NCI-H460 (cell line): Measurements from ENCODE around the gene TRPT1. TPM values are rescaled to one million over a fixed set of nuclear protein-coding genes. Genes with fewer than 3 reads are reported as not detected.

Experiments used
- DNase-seq: peaks from one replicate; pipeline ENCODE4 v3.0.0-alpha.2; 2016; ENCODE audit warnings: low read depth; ENCODE audit errors: extremely low read depth
- polyA plus RNA-seq: library from polyadenylated mRNA; depleted of rRNA; stranded (reverse); fragments of >200 nt; gene quantifications from 2 replicates; pipeline ENCODE4 v1.2.3, GENCODE V29; 2014; cell fraction: nucleus; rRNA removed
- total RNA-seq: library from RNA; depleted of rRNA; stranded (reverse); fragments of >200 nt; shearing (Covaris generic); gene quantifications from 2 replicates; pipeline ENCODE4 v1.2.3, GENCODE V29; 2014; rRNA removed

The TRPT1 gene, protein sequence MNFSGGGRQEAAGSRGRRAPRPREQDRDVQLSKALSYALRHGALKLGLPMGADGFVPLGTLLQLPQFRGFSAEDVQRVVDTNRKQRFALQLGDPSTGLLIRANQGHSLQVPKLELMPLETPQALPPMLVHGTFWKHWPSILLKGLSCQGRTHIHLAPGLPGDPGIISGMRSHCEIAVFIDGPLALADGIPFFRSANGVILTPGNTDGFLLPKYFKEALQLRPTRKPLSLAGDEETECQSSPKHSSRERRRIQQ
- total RNA-seq, result 14.5 and 19.4 TPM in 2 replicates
- polyA plus RNA-seq, result 42.0 and 47.7 TPM in 2 replicates

DNA sequence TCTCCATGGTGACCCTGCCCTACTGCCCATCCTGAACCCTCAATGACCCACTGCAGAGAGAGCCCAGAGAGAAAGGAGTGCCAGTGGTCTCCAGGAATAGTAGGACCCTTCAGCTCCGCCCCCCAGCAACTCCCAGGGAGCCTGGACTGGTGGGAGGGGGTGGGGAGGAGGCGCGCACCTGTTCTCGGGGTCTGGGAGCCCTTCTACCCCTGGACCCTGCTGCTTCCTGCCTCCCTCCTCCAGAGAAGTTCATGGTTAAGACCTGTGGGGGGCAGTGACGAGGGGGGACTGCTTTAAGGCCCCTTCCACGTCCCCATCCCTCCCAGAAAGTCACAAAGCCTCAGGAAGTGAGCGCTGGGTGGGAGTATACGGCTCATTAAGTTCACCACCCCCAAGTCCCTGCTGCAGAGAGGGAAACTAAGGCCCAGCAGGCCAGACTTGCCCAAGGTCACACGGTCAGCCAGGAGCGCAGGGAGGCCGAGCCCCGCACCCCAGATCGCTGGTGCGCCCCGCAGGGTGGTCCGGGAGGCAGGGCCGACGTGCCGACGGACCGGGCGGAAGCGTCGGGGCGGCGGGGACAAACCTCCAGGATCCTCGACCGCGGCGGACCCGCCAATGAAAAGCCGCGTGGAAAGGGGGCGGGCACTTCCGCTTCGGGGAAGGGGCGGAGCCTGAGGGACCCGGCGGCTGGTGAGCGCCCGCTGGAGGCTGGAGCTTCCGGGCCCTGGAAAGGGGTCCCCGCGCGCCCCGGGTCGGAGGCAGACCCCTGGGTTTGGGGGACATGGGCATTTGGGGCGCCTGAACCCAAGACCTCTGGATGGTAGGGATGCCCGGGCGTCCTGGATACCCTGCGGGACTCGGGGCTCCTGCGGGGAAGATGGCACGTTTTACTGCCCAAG, at the start of gene TRPT1, which contains the start of gene NUDT22:
Gene TRPT1 (minus strand): TSS at position 579 of the 899 bp plus-strand sequence. CDS start 326 bp downstream, at position 253.
Gene NUDT22 (plus strand): TSS at position 667 of the 899 bp plus-strand sequence. CDS start 379 bp downstream, outside the sequence.
- DNase-seq, result peak; percentile 64

DNA sequence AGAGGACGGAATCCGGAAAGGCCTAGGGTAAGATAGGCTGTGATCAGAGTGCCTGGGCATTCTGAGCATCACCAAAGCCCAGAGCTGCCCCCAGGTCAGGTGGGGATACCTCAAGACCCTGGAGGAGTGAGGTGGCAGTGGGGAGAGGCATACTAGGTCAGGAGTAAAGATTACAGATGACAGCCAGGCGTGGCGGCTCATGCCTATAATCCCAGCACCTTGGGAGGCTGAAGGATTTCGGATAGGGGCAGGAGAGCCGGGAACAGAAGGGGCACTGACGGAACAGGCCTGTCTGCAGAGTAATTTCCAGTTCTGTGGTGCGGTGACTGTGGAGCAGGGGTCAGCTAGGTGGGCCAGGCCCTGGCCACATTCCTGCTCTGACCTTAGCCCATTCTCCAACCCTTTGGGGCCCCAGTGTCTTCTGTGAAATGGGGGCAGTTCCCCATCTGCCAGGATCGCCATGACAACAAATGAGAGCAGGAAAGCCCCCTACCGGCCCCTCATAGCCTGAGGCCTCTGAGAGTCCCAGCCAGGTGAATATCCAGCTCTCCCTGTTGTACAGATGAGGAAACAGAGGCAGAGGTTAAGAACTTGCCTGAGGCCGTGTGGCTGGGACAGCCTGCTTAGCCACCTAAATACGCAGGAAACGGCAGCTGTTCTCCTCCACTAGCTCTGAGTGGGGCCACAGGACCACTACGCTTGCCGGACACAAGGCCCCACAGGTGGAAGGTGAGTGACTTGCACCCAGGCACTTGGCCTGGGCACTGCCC, 49.2 kb upstream of the TRPT1 start:
- no peak for DNase-seq

DNA sequence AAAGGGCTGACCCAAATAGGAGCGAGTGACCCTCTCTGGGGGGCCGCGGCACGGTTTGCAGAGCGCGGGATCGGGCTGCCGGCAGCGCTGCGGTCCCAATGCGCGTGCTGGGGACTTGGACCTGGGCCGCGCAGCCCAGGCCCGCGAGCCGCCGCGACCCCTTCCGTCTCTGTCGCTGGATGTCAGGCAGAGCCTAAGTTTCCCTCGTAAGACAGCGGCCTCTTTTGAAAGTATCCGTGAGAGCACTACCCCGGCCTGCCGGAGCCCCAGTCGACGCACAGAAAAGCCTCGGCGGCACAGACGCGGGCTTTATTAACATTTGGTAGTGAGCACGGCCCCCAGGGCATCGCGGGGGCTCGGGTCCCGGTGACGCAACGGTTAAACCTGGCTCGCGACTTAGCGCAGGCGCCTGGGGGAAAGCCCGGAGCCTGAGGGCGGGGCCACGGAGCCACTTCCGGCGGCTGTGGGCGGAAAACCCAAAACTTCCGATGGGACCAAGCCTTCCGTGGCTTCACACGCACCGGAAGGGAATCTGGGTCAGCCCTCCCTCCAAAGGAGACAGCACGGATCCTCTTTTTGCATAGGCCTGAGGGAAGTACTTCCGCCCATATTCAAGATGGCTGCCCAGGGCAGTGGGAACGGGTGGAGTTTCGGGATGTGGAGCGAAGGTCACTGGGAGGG, 43.7 kb upstream of the TRPT1 start:
- peak; percentile 98 for DNase-seq

DNA sequence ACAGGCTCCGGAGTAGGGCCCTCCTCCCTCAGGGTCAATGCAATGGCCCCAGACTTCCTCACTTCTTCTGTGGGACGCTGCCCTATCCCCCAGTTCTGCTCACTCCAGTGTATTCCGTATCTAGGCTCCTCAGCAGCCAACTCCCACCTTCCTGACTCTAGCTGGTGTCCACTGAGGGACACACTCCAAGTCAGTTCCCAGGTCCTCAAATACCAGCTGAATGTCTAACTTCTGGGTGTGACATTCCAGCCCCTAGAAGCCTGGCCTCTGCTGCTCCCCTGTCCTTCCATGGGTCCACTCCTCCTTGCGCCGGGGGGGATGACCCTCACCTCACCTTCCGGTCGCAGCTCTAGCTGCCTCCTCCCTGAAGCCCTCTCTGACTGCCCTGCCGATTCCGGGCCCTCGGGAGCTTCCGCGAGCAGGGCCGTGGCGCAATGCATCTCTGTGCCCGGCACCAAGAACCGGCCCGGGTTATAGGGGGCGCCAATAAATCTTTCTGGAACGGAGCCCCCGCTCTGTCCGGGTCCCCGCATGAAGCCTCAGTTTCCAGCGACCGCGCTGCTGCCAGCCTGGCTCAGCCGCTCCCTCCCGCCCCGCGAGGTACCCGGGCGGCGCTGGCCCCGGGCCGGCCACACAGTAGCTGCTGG, 43.0 kb upstream of the TRPT1 start:
- DNase-seq, result peak; percentile 43

DNA sequence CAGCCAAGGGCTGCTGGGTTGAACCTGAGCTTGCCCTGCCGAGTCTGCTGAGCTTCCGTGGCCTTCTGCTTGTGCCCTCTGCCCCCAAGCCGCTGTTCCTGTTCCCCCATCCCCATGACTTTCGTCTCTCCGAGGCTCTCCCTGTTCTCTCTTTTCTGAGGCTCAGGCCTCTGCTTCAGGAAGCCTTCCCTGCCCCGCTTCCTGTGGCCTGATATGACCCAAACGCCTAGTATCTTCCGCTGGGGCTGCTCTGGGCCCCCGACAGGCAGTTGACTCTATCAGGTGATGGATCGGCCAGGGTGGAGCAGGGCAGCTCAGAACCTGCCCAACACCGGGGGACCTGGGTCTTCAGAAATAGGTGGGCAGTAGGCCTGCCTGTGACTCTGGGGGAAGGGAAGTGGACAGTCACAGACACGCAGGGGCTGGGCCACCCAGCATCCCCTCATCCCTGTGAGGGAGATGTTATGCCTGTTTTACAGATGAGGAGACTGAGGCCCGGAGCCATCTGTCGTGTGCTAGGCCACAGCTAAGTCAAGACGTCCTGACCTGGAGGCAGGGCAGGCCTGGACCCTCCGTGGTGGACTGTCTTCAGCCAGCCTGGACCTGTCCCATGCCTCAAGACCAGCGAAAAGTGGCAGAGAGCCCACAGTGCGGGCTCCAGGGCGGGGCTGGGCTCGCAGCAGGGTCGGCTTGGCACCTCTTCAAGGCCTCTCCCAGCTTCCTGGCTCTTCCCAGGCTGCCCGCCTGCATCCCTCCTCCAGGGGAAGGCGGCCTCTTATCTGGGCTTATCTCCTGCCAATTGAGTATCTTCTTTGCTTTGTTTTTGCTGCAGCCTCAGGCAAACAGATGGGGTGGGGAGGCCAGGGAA, 42.3 kb upstream of the TRPT1 start:
- DNase-seq, result peak; percentile 35

DNA sequence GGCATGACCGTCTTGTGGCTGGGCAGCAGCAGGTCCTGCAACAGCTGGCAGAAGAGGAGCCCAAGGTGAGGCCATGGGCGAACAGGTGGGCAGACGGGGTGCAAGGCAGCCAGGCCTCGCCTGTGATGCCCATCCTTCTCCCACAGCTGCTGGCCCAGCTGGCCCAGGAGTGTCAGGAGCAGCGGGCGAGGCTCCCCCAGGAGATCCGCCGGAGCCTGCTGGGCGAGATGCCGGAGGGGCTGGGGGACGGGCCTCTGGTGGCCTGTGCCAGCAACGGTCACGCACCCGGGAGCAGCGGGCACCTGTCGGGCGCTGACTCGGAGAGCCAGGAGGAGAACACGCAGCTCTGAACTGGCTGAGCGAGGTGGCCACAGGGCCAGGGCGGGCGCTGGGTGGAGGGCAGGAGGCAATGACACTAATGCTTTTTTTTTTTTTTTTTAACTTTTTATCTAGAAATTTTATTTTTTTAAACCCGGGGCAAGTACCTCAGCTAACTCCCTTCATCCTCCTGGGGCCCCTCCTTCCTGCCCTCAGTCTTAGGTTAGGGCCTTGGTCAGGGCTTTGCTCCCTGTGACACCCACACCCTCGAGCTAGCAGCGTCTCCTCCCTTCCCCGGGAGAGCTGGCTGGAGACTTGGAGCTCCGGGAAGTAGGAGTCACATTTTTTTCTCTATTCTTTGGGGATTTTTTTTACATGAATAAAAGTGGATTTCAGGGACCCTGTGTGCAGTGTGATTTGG, 41.4 kb upstream of the TRPT1 start:
- no peak for DNase-seq

DNA sequence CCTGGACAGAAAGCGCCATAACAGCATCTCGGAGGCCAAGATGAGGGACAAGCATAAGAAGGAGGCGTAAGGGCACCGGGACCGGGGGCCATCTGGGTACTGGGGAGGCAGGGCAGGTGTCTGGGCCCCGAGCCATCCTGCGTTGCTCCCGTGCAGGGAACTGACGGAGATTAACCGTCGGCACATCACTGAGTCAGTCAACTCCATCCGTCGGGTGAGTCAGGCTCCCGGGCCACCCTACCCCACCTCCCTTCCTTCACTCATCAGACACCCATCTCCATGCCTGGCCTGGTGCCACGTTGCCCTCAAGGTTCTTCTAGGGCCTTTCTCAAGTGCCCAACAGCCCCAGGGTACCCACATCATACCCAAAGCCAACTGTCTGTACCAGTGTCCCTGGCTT, 40.4 kb upstream of the TRPT1 start:
- no peak for DNase-seq

DNA sequence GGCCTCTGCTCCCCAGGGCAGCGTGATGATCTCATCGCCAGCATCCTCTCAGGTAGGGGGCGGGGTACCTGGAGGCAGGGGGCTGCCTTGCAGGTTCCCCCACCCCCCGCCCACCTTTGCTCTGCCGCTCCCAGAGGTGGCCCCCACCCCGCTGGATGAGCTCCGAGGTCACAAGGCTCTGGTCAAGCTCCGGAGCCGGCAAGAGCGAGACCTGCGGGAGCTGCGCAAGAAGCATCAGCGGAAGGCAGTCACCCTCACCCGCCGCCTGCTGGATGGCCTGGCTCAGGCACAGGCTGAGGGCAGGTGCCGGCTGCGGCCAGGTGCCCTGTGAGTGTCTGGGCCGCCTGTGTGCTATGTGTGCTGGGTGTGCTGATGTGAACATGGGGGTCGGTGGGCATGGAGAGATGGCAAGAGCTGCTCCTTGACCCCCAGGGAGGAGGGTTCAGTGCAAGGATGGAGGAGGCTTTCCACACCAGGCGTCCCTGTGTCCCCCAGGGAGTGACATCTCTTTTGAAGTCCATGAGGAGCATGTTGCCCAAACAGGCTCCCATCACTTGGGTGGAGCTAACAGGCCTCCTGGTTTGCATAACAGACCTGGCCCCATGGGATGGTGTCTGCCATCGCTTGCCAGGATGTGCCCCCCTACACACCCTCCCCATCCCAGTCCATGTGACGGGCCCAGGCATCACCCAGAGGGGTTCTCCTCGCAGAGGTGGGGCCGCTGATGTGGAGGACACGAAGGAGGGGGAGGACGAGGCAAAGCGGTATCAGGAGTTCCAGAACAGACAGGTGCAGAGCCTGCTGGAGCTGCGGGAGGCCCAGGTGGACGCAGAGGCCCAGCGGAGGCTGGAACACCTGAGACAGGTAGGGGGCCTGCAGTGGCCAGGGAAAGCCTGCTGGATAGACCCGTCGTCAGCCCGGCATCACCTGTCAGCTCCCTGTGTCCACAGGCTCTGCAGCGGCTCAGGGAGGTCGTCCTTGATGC, 39.5 kb upstream of the TRPT1 start:
- DNase-seq, result no peak

DNA sequence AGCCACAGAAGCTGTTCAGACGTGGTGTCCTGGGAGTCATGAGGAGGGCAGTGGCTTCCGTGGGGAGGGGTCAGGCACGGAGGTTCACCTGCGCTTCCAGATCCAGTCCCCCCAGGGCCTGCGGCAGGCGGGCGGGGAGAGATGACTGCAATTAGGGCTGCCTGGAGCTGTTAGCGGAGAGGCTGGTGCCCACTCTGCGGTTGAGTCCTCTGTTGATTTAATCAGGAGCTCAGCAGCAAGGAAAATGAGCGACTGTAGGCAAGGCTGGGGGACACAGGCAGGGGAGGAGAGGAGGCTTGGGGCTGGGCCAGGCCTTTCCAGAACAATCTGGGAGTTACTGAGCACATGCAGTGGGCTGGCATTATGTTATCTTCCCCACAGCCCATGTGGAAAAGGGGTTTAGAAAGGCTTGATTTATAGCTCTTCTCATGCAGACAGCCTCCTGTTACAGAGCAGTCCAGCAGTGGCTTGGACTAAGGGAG, 38.4 kb upstream of the TRPT1 start:
- DNase-seq, result no peak

DNA sequence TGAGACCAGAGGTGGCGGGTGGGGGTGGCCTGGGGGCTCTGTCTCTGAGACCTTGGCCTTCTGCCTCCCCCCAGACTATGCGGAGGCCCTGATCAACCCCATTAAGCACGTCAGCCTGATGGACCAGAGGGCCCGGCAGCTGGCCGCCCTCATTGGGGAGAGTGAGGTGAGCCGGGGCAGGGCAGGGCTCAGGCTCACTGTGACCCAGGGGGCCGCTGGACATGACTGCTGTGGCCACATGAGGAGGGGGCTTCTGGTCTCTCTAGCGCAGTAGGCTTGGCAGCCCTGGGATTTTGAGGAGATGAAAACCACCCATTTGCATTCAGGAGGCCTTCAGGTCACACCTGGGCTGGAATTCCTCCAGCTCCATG, 37.9 kb upstream of the TRPT1 start:
- no peak for DNase-seq

DNA sequence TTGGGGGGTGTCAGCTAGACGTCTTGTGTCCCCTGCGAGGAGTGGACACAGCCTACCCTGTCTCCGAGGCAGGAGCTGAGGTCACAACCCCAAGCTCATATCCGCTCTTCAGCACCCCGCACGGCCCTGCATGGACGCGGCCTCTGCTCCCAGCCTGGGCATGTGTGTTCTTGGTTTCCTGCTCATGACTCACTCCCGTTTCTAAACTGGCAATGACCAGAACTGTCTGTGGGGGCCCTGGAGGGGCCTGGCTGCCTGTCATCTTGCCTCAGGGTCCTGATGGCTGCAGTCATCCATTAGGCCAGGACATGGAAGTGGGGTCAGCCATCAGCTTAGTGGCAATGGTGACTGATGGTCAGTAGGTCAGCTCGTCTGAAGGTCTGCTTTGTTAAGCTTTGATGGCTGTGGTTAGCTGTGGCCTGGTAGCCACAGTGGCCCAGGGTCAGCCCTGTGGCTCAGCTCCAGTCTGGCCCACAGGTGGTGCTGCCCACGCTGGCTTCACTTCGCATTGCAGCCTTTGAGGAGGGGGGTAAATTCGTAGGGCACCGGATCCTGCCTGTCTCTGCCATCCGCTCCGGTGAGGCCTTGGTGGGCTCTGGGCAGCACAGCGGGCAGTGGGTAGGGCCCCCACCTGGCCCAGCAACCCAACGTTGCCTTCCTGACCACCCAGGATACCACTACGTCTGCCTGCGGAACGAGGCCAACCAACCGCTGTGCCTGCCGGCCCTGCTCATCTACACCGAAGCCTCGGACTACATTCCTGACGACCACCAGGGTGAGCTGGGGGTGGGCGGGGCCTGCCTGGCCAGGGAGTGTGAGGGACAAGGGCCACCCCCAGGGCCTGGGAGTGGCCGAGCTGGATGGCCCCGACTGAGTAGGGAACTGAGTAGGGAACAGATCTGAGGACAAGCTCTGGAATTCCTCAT, 37.3 kb upstream of the TRPT1 start:
- no peak for DNase-seq

DNA sequence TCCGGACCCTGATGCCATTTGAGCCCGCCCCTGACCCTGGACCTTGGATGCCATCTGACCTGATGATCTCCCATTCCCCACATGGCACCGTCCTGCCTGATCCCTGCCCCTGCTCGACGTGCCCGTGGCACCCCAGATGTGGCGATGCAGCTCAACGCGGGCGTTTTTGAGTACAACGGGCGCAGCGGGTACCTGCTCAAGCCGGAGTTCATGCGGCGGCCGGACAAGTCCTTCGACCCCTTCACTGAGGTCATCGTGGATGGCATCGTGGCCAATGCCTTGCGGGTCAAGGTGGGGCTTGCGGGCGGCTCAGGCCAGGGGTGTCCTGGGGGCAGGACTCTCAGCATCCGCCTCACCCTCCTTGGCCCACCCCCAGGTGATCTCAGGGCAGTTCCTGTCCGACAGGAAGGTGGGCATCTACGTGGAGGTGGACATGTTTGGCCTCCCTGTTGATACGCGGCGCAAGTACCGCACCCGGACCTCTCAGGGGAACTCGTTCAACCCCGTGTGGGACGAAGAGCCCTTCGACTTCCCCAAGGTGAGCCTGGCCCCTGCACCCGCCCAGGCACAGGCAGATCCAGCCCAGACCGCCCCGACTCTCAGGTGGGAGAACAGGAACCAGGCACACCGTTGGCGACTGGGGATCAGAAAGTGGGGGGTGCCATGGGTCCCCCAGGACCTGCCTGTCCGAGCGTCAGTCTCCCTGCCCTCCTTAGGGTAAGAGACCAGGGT, 36.5 kb upstream of the TRPT1 start:
- no peak for DNase-seq

DNA sequence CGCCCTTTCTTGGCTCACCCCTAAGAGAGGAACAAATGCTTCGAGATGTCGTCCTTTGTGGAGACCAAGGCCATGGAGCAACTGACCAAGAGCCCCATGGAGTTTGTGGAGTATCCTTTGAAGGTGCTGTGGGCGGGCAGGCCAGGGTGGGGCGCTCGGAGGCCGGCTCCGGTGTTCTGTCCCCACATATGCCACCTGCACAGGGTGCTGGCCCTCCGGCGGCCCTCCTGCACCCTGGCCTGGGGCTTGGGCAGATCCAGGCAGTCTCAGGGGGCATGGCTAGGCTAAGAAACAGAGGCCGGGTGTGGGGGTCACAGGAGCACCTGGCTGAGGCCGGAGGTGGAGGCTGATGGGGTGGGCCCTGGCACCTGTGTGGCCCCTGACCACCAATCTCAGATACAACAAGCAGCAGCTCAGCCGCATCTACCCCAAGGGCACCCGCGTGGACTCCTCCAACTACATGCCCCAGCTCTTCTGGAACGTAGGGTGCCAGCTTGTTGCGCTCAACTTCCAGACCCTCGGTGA, 35.6 kb upstream of the TRPT1 start:
- no peak for DNase-seq

DNA sequence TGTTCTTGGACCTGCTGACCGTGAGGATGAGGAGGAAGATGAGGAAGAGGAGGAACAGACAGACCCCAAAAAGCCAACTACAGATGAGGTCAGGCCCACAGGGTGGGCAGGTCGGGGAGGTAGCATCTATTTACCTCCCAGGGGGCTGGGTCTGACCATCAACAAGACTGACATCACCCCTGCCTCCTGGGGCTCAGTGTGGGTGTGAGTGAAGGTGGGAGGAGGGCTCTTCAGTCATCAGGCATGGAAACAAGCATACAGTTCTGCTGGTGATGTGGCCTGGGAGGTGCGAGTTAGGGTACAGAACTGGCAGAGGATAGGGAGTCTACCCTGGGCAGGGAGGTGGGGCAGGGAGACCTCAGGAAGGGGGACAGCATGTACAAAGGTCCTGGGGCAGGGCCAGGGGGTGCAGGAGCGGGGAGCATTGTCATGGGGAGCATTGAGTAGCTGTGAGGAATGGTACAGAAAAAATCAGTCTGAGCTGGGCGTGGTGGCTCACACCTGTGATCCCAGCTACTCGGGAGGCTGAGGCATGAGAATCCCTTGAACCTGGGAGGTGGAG, 34.2 kb upstream of the TRPT1 start:
- DNase-seq, result no peak
